ENCODE measurements around the gene DDRGK1. TPM values are rescaled to one million over a fixed set of nuclear protein-coding genes. Genes with fewer than 3 reads are reported as not detected.
"Not testable (repeated sequence)": the region's sequence is repeated elsewhere in the genome, so short reads cannot be mapped to it uniquely, and the experiment has no call there.

The DDRGK1 gene
- total and polyA plus RNA-seq, 3 experiments from 2014 or later, result 58.1 to 77.9 (median 75.3) TPM

DNA sequence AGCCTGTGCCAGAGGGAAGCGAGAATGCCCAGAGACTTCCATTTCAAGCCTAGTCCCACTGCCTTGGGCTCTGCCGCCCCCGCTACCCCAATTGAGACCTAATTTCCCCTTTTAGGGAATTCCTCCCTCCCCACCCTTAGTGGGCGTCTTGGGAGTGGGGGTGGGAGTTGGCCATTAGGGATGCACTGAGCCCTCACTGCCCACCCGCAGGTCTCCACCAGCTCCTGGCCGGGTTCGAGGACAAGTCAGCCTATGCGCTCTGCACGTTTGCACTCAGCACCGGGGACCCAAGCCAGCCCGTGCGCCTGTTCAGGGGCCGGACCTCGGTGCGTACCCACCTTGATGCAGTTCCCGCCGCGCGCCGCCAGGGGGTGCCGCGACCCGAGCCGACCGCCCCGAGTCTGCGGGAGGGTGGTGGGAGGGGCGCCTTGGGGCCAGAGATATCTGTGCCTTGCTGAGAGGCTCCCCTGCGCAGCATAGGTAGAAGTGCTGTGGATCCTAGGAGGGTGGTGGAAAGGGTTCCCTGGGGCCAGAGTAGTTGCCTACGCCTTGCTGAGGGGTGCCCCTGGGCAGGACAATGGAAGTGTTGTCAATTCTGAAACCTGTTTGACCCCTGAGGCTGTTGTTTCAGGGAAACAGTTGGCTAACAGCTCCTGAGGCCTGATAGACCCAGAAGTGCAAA is 14.0 kb upstream of the DDRGK1 start:
- no peaks in the 10 kb centered on the region for H3K27me3 Mint-ChIP-seq
- Histone ChIP-seq H3K9me3 (ENCODE audit: low read length) (no peaks in the 10 kb centered on the region), H3K27me3 (ENCODE audit: insufficient read depth, low read length, poor library complexity, severe bottlenecking) (no peaks in the 10 kb centered on the region), H3K4me1 (ENCODE audit: insufficient read depth, low read length) (peaks cover 14% of the 10 kb centered on the region), H3K36me3 (ENCODE audit: insufficient read depth, low read length) (peaks cover 8% of the 10 kb centered on the region), H3K27ac (ENCODE audit: low read depth, low read length) (no peak overlapping the region), H3K4me3 (ENCODE audit: low read length) (no peak overlapping the region)
- DNase-seq, result peak; percentile 54 to 78 (median 60)
- no peak overlapping the region for H3K4me3 Mint-ChIP-seq
- peaks cover 4 to 12% (median 6%) of the 10 kb centered on the region in 3 donors for H3K4me1 Mint-ChIP-seq
- POLR2A ChIA-PET, result no interaction called here
- no peaks in the 10 kb centered on the region for H3K9me3 Mint-ChIP-seq
- no peak overlapping the region for H3K27ac Mint-ChIP-seq
- peaks cover 0 to 51% (median 1%) of the 10 kb centered on the region in 3 donors for H3K36me3 Mint-ChIP-seq
- CTCF ChIA-PET, result interaction anchor here (0.7 to 2.9 kb wide), 18 partner anchors 9 to 149 kb away, joined by 3 to 12 read pairs (median 4); partner anchors contain the start of genes DDRGK1 and SLC4A11

- peaks cover 6 to 19% (median 7%) of the 10 kb centered on the region in 3 donors for H3K4me1 Mint-ChIP-seq
- H3K36me3 ChIP-seq (ENCODE audit: insufficient read depth, low read length); H3K27ac Mint-ChIP-seq; H3K4me3 ChIP-seq (ENCODE audit: low read length); CTCF ChIA-PET; H3K9me3 Mint-ChIP-seq; H3K27ac ChIP-seq (ENCODE audit: low read depth, low read length); DNase-seq; H3K27me3 Mint-ChIP-seq; H3K27me3 ChIP-seq (ENCODE audit: insufficient read depth, low read length, poor library complexity, severe bottlenecking); H3K9me3 ChIP-seq (ENCODE audit: low read length): not testable (repeated sequence)
- H3K4me1 ChIP-seq (ENCODE audit: insufficient read depth, low read length), result peaks cover 17% of the 10 kb centered on the region
- H3K36me3 Mint-ChIP-seq, result peaks cover 0 to 36% (median 4%) of the 10 kb centered on the region in 3 donors
- POLR2A ChIA-PET, result interaction anchor here (0.6 kb wide), 1 partner anchor 291 kb away, joined by 6 read pairs; no protein-coding TSS in a partner anchor
- H3K4me3 Mint-ChIP-seq, result peak overlapping the region in 1 of 7 donors; percentile 60
Measured at GRCh38 chr20:3215359-3215917, 11.0 kb upstream of the DDRGK1 start.

- ChIA-PET POLR2A (no interaction called here), CTCF (no interaction called here)
- no peak for DNase-seq
- Mint-ChIP-seq H3K4me1 (peaks cover 18 to 34% (median 24%) of the 10 kb centered on the region in 3 donors), H3K4me3 (peak overlapping the region in 1 of 7 donors; percentile 57), H3K27ac (peak overlapping the region in 2 of 8 donors; percentile 11 to 34), H3K27me3 (no peaks in the 10 kb centered on the region), H3K9me3 (no peaks in the 10 kb centered on the region), H3K36me3 (peaks cover 0 to 39% (median 4%) of the 10 kb centered on the region in 3 donors)
- no peak overlapping the region for H3K4me3 ChIP-seq (ENCODE audit: low read length)
- H3K27me3 ChIP-seq (ENCODE audit: insufficient read depth, low read length, poor library complexity, severe bottlenecking), result no peaks in the 10 kb centered on the region
- no peaks in the 10 kb centered on the region for H3K9me3 ChIP-seq (ENCODE audit: low read length)
- H3K27ac ChIP-seq (ENCODE audit: low read depth, low read length), result no peak overlapping the region
- no peaks in the 10 kb centered on the region for H3K36me3 ChIP-seq (ENCODE audit: insufficient read depth, low read length)
- H3K4me1 ChIP-seq (ENCODE audit: insufficient read depth, low read length), result peaks cover 22% of the 10 kb centered on the region
Measured at GRCh38 chr20:3213226-3213625, 8.7 kb upstream of the DDRGK1 start.

DNA sequence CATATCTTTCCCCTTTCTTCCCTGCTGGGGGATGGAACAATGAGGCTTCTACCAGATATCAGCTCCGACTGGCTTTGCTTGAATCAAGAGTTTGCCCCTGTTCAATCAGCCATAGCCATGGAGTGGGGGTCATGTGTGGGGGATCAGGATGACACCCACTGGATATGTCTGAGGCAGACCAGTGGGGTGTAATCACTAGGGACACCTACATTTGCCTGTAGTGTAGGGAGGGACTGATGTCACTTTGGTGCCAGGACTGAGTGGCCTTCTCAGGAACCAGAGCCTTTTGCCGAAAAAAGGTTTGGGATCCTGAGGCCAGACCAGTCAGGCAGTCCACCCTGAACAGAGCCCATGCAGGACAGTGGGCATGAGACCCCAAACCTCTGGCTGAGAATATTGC is 5.9 kb upstream of the DDRGK1 start:
- ChIA-PET CTCF (no interaction called here), POLR2A (interaction anchor here (0.6 kb wide), 1 partner anchor 676 kb away, joined by 5 read pairs; no protein-coding TSS in a partner anchor)
- peaks cover 18 to 34% (median 24%) of the 10 kb centered on the region in 3 donors for H3K4me1 Mint-ChIP-seq
- peak overlapping the region; percentile 88 to 99 (median 91) for H3K4me3 Mint-ChIP-seq
- no peak for DNase-seq
- no peaks in the 10 kb centered on the region for H3K27me3 ChIP-seq (ENCODE audit: insufficient read depth, low read length, poor library complexity, severe bottlenecking)
- peaks cover 21% of the 10 kb centered on the region for H3K4me1 ChIP-seq (ENCODE audit: insufficient read depth, low read length)
- H3K4me3 ChIP-seq (ENCODE audit: low read length), result peak overlapping the region; percentile 81
- peak overlapping the region; percentile 8 to 97 (median 64) for H3K27ac Mint-ChIP-seq
- H3K9me3 ChIP-seq (ENCODE audit: low read length), result no peaks in the 10 kb centered on the region
- H3K9me3 Mint-ChIP-seq, result no peaks in the 10 kb centered on the region
- H3K36me3 ChIP-seq (ENCODE audit: insufficient read depth, low read length), result no peaks in the 10 kb centered on the region
- H3K27ac ChIP-seq (ENCODE audit: low read depth, low read length), result peak overlapping the region; percentile 88
- peaks cover 0 to 32% (median 4%) of the 10 kb centered on the region in 3 donors for H3K36me3 Mint-ChIP-seq
- H3K27me3 Mint-ChIP-seq, result no peaks in the 10 kb centered on the region

- Histone ChIP-seq H3K4me3 (ENCODE audit: low read length) (peak overlapping the region; percentile 81), H3K9me3 (ENCODE audit: low read length) (no peaks in the 10 kb centered on the region), H3K4me1 (ENCODE audit: insufficient read depth, low read length) (peaks cover 21% of the 10 kb centered on the region), H3K36me3 (ENCODE audit: insufficient read depth, low read length) (no peaks in the 10 kb centered on the region), H3K27me3 (ENCODE audit: insufficient read depth, low read length, poor library complexity, severe bottlenecking) (no peaks in the 10 kb centered on the region), H3K27ac (ENCODE audit: low read depth, low read length) (peak overlapping the region; percentile 88)
- peak overlapping the region; percentile 88 to 99 (median 91) for H3K4me3 Mint-ChIP-seq
- H3K4me1 Mint-ChIP-seq, result peaks cover 18 to 34% (median 24%) of the 10 kb centered on the region in 3 donors
- DNase-seq, result no peak
- ChIA-PET CTCF (no interaction called here), POLR2A (interaction anchor here (0.6 kb wide), 2 partner anchors 12 to 676 kb away, joined by 5 read pairs; no protein-coding TSS in a partner anchor)
- no peaks in the 10 kb centered on the region for H3K27me3 Mint-ChIP-seq
- peaks cover 0 to 28% (median 4%) of the 10 kb centered on the region in 3 donors for H3K36me3 Mint-ChIP-seq
- peak overlapping the region; percentile 8 to 100 (median 96) for H3K27ac Mint-ChIP-seq
- H3K9me3 Mint-ChIP-seq, result no peaks in the 10 kb centered on the region
Measured at GRCh38 chr20:3209946-3210317, 5.5 kb upstream of the DDRGK1 start.

DNA sequence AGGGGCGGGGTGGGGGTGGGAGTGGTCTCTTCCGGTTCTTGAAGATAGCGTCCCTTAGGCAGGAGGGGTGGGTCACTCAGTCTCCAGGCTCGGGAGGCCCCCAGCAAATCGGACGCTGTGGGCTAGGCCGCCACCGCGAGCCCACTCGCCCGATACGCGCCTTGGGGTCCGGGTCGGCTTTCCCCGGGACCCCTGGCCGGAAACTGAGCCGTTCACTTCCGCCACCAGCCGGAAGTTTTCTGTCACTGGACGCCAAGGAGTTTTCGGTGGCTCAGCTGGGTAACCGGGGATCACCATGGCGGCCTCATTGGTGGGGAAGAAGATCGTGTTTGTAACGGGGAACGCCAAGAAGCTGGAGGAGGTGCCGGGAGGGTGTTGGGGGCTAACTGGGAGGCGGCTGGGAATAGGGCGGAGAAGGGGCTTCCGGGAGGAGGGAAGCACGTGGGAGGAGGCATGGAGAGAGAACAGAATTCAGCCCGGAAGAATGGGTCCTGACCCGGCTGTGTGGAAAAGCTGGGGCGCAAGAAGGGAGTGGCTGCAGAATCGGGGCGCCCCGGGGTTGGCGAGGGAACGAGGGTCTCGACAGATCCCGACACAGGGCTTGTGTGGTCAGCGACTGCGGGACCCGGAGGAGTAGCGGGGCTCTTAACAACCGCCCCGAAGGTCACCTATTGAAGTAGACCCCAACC is 4.9 kb upstream of the DDRGK1 start, which contains the start of gene ITPA:
ITPA (plus strand) TSS at position 242 of the 689 bp plus-strand sequence; CDS start at position 296, 54 bp downstream.
- peaks cover 0 to 25% (median 4%) of the 10 kb centered on the region in 3 donors for H3K36me3 Mint-ChIP-seq
- Histone ChIP-seq H3K4me3 (ENCODE audit: low read length) (peak within 1 kb of the TSS; percentile 81), H3K27me3 (ENCODE audit: insufficient read depth, low read length, poor library complexity, severe bottlenecking) (no peaks in the 10 kb centered on the region), H3K9me3 (ENCODE audit: low read length) (no peaks in the 10 kb centered on the region), H3K27ac (ENCODE audit: low read depth, low read length) (peak within 1 kb of the TSS; percentile 88), H3K36me3 (ENCODE audit: insufficient read depth, low read length) (no peaks in the 10 kb centered on the region), H3K4me1 (ENCODE audit: insufficient read depth, low read length) (peaks cover 21% of the 10 kb centered on the region)
- CTCF ChIA-PET, result no interaction called here
- no peaks in the 10 kb centered on the region for H3K27me3 Mint-ChIP-seq
- peaks cover 21 to 38% (median 27%) of the 10 kb centered on the region in 3 donors for H3K4me1 Mint-ChIP-seq
- H3K27ac Mint-ChIP-seq, result peak within 1 kb of the TSS; percentile 8 to 100 (median 96)
- H3K4me3 Mint-ChIP-seq, result peak within 1 kb of the TSS; percentile 88 to 99 (median 91)
- H3K9me3 Mint-ChIP-seq, result no peaks in the 10 kb centered on the region
- peak; percentile 40 to 76 (median 52) for DNase-seq
- POLR2A ChIA-PET, result interaction anchor here (0.6 kb wide), 1 partner anchor 12 kb away, joined by 5 read pairs; no protein-coding TSS in a partner anchor

DNA sequence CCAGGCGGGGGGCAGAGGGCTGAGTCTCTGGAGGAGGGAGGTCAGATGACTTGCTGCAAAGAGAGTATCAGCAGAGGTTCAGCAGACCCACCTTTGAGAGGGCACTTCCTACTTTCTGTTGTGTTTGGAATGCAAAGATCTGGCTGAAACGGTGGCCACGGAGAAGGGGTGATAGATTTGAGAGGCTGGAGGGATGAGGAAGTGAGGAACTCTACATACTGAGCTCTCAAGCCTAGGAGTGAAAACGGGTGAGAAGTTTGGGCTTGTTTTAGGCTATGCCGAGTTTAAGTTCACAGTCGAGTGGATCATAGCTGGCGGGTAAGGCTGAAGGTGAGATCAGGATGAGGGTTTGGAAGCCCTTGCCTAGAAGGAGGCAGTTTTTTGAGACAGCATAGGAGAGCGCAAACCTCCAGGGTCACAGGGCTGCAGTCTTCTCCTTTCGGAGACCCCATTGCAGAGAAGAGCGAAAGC is 4.3 kb upstream of the DDRGK1 start:
- Mint-ChIP-seq H3K4me1 (peaks cover 22 to 44% (median 33%) of the 10 kb centered on the region in 3 donors), H3K36me3 (peaks cover 0 to 27% (median 3%) of the 10 kb centered on the region in 3 donors), H3K27ac (peak overlapping the region; percentile 8 to 100 (median 95)), H3K27me3 (no peaks in the 10 kb centered on the region), H3K4me3 (peak overlapping the region; percentile 88 to 99 (median 91)), H3K9me3 (no peaks in the 10 kb centered on the region)
- Histone ChIP-seq H3K36me3 (ENCODE audit: insufficient read depth, low read length) (no peaks in the 10 kb centered on the region), H3K4me3 (ENCODE audit: low read length) (peak overlapping the region; percentile 81), H3K4me1 (ENCODE audit: insufficient read depth, low read length) (peaks cover 22% of the 10 kb centered on the region), H3K27me3 (ENCODE audit: insufficient read depth, low read length, poor library complexity, severe bottlenecking) (no peaks in the 10 kb centered on the region), H3K9me3 (ENCODE audit: low read length) (no peaks in the 10 kb centered on the region), H3K27ac (ENCODE audit: low read depth, low read length) (peak overlapping the region; percentile 88)
- DNase-seq, result no peak
- CTCF ChIA-PET, result interaction anchor here (1.7 to 1.8 kb wide), 3 partner anchors 9 to 16 kb away, joined by 4 read pairs; no protein-coding TSS in a partner anchor
- POLR2A ChIA-PET, result interaction anchor here (0.6 kb wide), 1 partner anchor 432 kb away, joined by 3 read pairs; no protein-coding TSS in a partner anchor
